Breast epithelium (tissue), 3 donors: ENCODE data around the gene TOP1.

Experiments used
- POLR2A ChIP-seq: fragments of 450-650 bp; IDR thresholded peaks from one replicate; pipeline ENCODE4 v1.6.1; 2016; ENCODE audit warnings: antibody characterized with exemption, mild to moderate bottlenecking, moderate library complexity
- POLR2AphosphoS5 ChIP-seq, 3 donors: sonication (generic); formaldehyde crosslinking; IDR thresholded peaks; one replicate each; pipeline ENCODE4 v1.6.1; 2017; ENCODE audit warnings: antibody characterized with exemption in 3 of 3
- TF ChIP-seq, protein P1 (sequence below), 3 donors: fragments of 450-650 bp; IDR thresholded peaks; one replicate each; pipeline ENCODE4 v1.5.1; 2016 to 2017; ENCODE audit warnings: antibody characterized with exemption in 3 of 3, mild to moderate bottlenecking in 3 of 3, moderate library complexity in 3 of 3

DNA sequence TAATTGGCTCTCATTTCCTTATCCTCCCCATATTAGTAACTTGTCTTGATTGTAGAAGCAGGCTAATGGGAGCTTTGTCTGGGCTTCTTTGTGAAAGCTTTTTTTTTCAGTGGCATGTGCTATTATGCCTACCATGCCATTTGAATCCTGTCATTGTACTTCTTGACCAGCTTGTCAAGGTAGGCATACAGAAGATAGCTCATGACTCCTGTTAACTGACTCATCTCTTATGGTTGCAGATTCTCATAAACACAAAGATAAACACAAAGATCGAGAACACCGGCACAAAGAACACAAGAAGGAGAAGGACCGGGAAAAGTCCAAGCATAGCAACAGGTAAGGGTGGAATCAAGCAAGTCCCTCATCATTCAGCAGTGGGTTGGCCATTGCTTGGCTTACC, 32.5 kb downstream of the TOP1 start:
- TF ChIP-seq, protein P1, sequence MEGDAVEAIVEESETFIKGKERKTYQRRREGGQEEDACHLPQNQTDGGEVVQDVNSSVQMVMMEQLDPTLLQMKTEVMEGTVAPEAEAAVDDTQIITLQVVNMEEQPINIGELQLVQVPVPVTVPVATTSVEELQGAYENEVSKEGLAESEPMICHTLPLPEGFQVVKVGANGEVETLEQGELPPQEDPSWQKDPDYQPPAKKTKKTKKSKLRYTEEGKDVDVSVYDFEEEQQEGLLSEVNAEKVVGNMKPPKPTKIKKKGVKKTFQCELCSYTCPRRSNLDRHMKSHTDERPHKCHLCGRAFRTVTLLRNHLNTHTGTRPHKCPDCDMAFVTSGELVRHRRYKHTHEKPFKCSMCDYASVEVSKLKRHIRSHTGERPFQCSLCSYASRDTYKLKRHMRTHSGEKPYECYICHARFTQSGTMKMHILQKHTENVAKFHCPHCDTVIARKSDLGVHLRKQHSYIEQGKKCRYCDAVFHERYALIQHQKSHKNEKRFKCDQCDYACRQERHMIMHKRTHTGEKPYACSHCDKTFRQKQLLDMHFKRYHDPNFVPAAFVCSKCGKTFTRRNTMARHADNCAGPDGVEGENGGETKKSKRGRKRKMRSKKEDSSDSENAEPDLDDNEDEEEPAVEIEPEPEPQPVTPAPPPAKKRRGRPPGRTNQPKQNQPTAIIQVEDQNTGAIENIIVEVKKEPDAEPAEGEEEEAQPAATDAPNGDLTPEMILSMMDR (IDR thresholded peaks at IDR 0.05) = no peak
- TF ChIP-seq POLR2A (no peak), POLR2AphosphoS5 (IDR thresholded peaks at IDR 0.05) (no peak)
